GM21576 (cell line): ENCODE measurements around the gene RPTOR.
"Not testable (repeated sequence)": the region's sequence is repeated elsewhere in the genome, so short reads cannot be mapped to it uniquely, and the experiment has no call there.

Experiments used
- ATAC-seq: cut with Tn5 transposase; IDR thresholded peaks from one replicate; pipeline ENCODE4 v1.9.1; 2021; ENCODE audit warnings: mild to moderate bottlenecking, moderate library complexity; ENCODE audit not compliant: unreplicated experiment

The RPTOR gene

DNA sequence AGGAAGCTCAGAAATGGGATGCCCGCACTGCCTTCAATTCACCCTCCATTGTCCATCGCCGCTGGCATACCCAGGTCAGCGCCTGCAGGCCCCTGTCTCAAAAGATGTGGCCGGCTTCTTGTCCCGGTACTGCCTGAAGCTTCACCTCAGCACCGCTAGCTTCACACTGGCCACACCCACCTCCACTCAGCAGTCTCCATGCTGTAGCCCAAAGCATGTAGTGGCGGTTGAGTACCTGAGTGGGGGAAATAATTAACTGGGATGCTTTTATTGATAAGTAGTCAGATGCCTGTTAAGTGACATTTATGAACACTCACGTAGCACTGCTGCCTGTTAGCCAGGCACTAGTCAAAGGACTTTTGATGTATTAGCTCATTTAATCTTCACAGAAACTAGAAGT, 143.2 kb downstream of the RPTOR start:
- no peak for ATAC-seq

GRCh38 chr17:80689129-80689619, 144.5 kb downstream of the RPTOR start:
- ATAC-seq, result no peak

DNA sequence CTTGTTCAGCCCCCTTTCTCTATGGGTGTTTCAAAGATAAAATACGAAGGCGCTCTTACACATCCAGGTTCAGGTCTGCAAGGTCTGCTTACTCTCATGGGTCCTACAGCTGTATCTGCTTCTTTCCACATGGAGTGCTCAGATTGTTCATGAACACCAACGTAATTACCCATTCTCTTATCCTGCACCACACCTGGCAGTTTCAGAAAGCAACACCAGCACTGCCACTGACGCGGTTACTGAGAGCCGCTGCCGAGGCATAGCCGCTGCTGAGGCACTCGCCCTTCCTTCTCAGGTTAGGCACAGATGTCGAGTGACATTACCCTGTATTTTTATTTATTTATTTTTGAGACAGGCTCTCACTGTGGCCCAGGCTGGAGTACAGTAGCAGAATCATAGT, 147.1 kb downstream of the RPTOR start:
- no peak for ATAC-seq

DNA sequence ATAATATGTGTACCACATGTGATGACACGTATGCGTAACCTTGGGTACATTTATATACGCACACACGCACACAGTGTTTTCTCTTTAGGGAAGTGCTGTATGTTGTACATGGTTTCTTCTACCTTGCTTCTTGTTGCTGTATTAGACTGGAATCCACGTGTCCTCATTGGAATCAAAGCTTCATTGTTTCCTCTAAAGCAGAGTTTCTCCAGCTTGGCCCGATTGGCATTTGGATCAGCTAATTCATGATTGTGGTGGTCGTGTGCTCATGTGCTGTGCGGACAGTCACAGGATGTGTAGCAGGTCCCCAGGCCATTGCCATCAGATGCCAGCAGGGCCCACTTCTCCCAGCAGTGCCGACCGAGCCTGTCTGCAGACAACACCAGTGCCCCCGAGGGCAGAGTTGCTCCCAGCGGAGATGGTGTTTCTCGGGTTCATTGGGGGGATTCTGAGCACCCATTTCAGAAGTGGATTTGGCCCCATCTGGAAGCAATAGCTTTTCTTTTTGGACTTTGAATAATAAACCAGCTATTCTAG, 148.4 kb downstream of the RPTOR start:
- ATAC-seq, result no peak

GRCh38 chr17:80693511-80693910, 148.9 kb downstream of the RPTOR start:
- ATAC-seq, result no peak

GRCh38 chr17:80694085-80694991, 149.7 kb downstream of the RPTOR start:
- ATAC-seq, result no peak

- ATAC-seq, result no peak
Observed at GRCh38 chr17:80694992-80695912, 150.6 kb downstream of the RPTOR start.

GRCh38 chr17:80695979-80696378, 151.3 kb downstream of the RPTOR start:
- no peak for ATAC-seq

DNA sequence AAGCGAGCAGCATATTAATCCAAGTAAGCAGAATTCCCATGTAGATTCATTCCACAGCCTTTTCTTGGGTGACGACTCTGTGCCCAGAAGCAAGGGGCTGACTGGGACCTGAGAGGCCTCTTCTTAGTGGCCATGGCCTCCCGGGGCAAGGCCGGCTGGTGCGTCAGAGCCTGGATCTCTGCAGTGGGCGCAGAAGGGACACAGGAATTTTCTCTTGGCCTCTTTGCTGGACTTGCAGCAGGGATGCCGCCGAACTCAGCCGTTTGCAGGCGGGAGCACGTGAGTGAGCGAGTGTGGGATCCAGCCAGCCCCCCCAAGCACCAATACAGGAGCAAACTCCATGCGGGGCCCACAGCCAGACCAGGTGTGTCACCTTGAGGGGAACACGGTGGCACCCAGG, 151.8 kb downstream of the RPTOR start:
- no peak for ATAC-seq

GRCh38 chr17:80696964-80697363, 152.3 kb downstream of the RPTOR start:
- no peak for ATAC-seq

DNA sequence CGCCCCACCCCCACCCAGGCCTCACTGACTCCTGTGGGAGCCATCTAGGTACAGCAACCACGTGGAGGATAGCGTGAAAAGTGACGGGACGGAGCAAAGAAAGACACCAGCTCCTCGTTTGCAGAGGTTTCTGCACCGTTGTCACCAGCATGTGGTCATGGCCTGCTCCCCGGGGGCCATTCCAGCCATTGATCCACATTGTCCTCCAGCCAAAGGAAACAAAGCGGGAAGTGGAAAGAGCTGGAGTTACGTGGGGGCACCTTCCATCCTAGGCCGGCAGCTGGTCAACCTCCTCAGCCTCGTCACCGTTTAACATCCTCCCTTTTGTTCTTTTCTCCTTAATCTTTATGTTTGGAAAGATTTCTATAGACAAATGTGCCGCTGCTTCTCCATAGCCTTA, 153.7 kb downstream of the RPTOR start:
- no peak for ATAC-seq

DNA sequence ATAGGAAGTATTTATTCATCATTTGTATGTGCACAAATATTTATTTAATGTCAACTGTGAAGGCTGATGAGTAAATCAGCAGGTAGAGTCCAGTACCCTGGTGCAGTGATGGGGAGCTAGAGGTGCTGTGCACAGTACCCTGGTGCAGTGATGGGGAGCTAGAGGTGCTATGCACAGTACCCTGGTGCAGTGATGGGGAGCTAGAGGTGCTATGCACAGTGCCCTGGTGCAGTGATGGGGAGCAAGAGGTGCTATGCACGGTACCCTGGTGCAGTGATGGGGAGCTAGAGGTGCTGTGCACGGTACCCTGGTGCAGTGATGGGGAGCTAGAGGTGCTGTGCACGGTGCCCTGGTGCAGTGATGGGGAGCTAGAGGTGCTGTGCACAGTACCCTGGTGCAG, 154.6 kb downstream of the RPTOR start:
- not testable (repeated sequence) for ATAC-seq

- no peak for ATAC-seq
Observed at GRCh38 chr17:80701730-80702129, 157.1 kb downstream of the RPTOR start.

DNA sequence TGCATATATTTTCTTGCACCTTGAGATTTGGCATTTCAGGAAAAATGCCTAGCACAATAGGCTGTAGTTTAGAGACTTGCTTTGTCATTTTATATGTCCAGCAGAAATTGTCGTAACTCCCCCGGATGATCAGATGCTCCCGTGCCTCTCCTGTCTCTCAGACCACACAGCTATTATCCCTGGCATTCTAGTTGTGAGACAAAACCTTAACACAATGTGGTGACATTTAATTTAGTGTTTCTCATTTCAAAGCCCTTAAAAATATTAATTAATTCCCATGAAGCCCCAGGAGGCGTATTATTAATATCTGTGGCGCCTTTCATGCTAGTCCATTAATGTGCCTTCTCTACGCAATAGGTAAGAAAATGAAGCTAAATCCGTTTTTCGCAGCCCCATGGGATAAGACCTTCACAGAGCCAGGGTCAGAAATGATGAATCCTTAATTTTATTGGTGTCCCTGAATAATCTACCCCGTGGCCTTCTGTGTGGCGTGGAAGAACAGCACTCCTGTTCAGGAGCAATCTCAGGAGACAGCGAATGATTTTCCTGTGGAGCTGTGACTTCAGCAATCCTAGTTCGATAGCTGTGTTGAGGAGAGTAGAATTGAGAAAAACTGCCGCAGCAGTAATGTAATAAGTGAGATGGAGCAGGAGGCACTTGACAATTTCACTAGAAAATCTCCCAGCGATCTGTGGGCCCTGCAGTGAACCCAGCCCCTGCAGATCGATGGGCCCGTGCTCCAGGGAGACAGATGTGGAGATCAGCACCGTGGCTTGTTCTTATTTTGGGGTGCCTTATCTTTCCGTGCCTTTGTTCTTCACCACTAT, 157.9 kb downstream of the RPTOR start:
- no peak for ATAC-seq

- no peak for ATAC-seq
Observed at GRCh38 chr17:80703142-80703478, 158.5 kb downstream of the RPTOR start.

DNA sequence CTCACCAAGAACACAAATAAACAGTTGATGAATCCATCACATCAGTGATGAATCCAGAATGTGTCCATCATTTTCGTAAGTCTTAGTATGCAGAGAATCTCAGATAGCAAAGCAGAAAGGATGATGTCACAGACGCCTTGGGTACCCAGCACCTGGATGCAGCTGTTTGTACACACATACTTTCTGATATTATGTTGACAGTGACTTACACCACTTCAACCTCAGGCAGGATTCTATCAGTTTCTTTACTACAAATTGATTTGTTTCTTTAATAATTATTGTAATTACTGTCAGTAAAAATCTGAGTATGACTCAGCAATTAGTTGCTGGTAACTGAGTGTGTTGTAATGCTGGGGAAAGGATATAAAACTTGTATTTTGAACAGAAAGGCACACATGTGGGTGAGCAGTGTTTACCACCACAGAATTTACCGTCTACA, 159.8 kb downstream of the RPTOR start:
- no peak for ATAC-seq

GRCh38 chr17:80704894-80705293, 160.3 kb downstream of the RPTOR start:
- ATAC-seq, result no peak

- no peak for ATAC-seq
Observed at GRCh38 chr17:80705988-80706387, 161.3 kb downstream of the RPTOR start.

- no peak for ATAC-seq
Observed at GRCh38 chr17:80706463-80706867, 161.8 kb downstream of the RPTOR start.

GRCh38 chr17:80708480-80708879, 163.8 kb downstream of the RPTOR start:
- ATAC-seq, result no peak
